Measurements from ENCODE around the gene ZNF723.
"Not testable (repeated sequence)": the region's sequence is repeated elsewhere in the genome, so short reads cannot be mapped to it uniquely, and the experiment has no call there.

ZNF723 gene

DNA sequence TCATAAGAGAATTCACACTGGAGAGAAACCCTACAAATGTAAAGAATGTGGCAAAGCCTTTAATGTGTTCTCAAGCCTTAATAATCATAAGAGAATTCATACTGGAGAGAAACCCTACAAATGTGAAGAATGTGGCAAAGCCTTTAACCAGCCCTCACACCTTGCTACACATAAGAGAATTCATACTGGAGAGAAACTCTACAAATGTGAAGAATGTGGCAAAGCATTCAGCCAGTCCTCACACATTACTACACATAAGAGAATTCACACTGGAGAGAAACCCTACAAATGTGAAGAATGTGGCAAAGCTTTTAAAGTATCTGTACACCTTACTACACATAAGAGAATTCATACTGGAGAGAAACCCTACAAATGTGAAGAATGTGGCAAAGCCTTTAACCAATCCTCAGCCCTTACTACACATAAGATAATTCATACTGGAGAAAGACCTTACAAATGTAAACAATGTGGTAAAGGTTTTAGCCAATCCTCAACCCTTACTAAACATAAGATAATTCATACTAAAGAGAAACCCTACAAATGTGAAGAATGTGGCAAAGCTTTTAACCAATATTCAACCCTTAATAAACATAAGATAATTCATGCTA, 25.7 kb downstream of the ZNF723 start:
- H4K8ac ChIP-seq (ENCODE audit: low read length); H3K27me3 ChIP-seq (ENCODE audit: control insufficient read depth in 1 of 2, insufficient read depth in 1 of 2, low read length in 2 of 2); H3K4ac ChIP-seq (ENCODE audit: low read depth in 1 of 2, low read length in 2 of 2); H2BK15ac ChIP-seq (ENCODE audit: low read depth, poor library complexity, severe bottlenecking); H3K23ac ChIP-seq (ENCODE audit: low read length in 2 of 2); H3K18ac ChIP-seq (ENCODE audit: low read depth in 1 of 2, low read length in 2 of 2); H3K9ac ChIP-seq (ENCODE audit: low read length); H2BK12ac ChIP-seq (ENCODE audit: low read length in 2 of 2); DNase-seq; H3K79me1 ChIP-seq (replicated peaks; ENCODE audit: low read length, poor library complexity, severe bottlenecking); H3K4me2 ChIP-seq (ENCODE audit: low read length, poor library complexity, severe bottlenecking); H2BK120ac ChIP-seq (ENCODE audit: low read depth, low read length); H3K4me1 ChIP-seq (ENCODE audit: control insufficient read depth, insufficient read depth, low read depth, low read length); H3K27ac ChIP-seq (ENCODE audit: low read length, poor library complexity, severe bottlenecking); H2BK5ac ChIP-seq (ENCODE audit: low read depth, low read length, poor library complexity, severe bottlenecking); H2AK5ac ChIP-seq (ENCODE audit: low read length, severe bottlenecking); H3K36me3 ChIP-seq (ENCODE audit: control insufficient read depth in 1 of 2, insufficient read depth in 2 of 2, low read depth in 1 of 2, low read length in 2 of 2); H2AFZ ChIP-seq (ENCODE audit: low read depth, low read length); H4K91ac ChIP-seq (ENCODE audit: low read length); H3K14ac ChIP-seq (ENCODE audit: low read length in 2 of 2): not testable (repeated sequence)
- H3K4me3 ChIP-seq (ENCODE audit: insufficient read depth in 1 of 2, low read depth in 1 of 2, low read length in 2 of 2) = peak overlapping the region in 1 of 2 experiments; percentile 13
- H3K9me3 ChIP-seq (ENCODE audit: control insufficient read depth, low read length) = peaks cover 87% of the 10 kb centered on the region

- no peak overlapping the region for H3K4ac ChIP-seq (ENCODE audit: low read depth in 1 of 2, low read length in 2 of 2)
- 27% methylated on average over 3 of the region's 3 CpGs for WGBS
- no peak overlapping the region for H3K4me2 ChIP-seq (ENCODE audit: low read length, poor library complexity, severe bottlenecking)
- no peak overlapping the region for H3K23ac ChIP-seq (ENCODE audit: low read length in 2 of 2)
- H3K18ac ChIP-seq (ENCODE audit: low read depth in 1 of 2, low read length in 2 of 2) = no peak overlapping the region
- no peaks in the 10 kb centered on the region for H3K27me3 ChIP-seq (ENCODE audit: control insufficient read depth in 1 of 2, insufficient read depth in 1 of 2, low read length in 2 of 2)
- H3K14ac ChIP-seq (ENCODE audit: low read length in 2 of 2) = no peak overlapping the region
- no peak overlapping the region for H3K9ac ChIP-seq (ENCODE audit: low read length)
- H2BK120ac ChIP-seq (ENCODE audit: low read depth, low read length) = no peak overlapping the region
- H3K36me3 ChIP-seq (ENCODE audit: control insufficient read depth in 1 of 2, insufficient read depth in 2 of 2, low read depth in 1 of 2, low read length in 2 of 2) = no peaks in the 10 kb centered on the region
- H3K4me3 ChIP-seq (ENCODE audit: insufficient read depth in 1 of 2, low read depth in 1 of 2, low read length in 2 of 2) = no peak overlapping the region
- H3K4me1 ChIP-seq (ENCODE audit: control insufficient read depth, insufficient read depth, low read depth, low read length) = no peaks in the 10 kb centered on the region
- no peaks in the 10 kb centered on the region for H3K79me1 ChIP-seq (replicated peaks; ENCODE audit: low read length, poor library complexity, severe bottlenecking)
- H2AK5ac ChIP-seq (ENCODE audit: low read length, severe bottlenecking) = no peak overlapping the region
- H2BK12ac ChIP-seq (ENCODE audit: low read length in 2 of 2) = no peak overlapping the region
- no peak overlapping the region for H4K8ac ChIP-seq (ENCODE audit: low read length)
- no peak overlapping the region for H2AFZ ChIP-seq (ENCODE audit: low read depth, low read length)
- no peak overlapping the region for H3K27ac ChIP-seq (ENCODE audit: low read length, poor library complexity, severe bottlenecking)
- H2BK5ac ChIP-seq (ENCODE audit: low read depth, low read length, poor library complexity, severe bottlenecking) = no peak overlapping the region
- H4K91ac ChIP-seq (ENCODE audit: low read length) = no peak overlapping the region
- H2BK15ac ChIP-seq (ENCODE audit: low read depth, poor library complexity, severe bottlenecking) = no peak overlapping the region
- H3K9me3 ChIP-seq (ENCODE audit: control insufficient read depth, low read length) = peaks cover 76% of the 10 kb centered on the region
- DNase-seq = peak; percentile 4
These were observed 50.7 kb downstream of the ZNF723 start for GRCh38 chr19:22882797-22883196.

DNA sequence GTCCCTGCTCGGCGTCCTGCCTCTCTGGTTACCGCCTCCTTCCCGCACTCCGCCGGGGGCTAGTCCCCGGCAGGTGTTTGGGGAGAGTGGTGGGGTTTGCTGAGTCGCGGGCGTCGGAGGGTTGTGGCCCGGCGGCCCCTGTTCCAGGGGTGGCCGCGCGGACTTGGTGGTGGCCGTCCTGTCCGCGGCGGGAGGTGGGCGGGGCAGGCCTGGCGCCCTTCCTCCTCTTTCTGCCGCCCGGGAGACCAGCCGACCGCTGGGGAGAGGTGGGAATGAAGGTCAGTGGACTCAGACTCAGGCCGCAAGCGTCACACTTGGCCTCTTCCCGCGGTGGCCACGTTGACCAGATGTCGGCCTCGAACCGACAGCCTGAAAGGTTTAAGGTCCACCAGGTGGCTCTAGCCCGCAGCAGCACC, 61.8 kb downstream of the ZNF723 start:
- no peak overlapping the region for H4K8ac ChIP-seq (ENCODE audit: low read length)
- H3K27ac ChIP-seq (ENCODE audit: low read length, poor library complexity, severe bottlenecking) = no peak overlapping the region
- no peak overlapping the region for H2BK5ac ChIP-seq (ENCODE audit: low read depth, low read length, poor library complexity, severe bottlenecking)
- H3K4me3 ChIP-seq (ENCODE audit: insufficient read depth in 1 of 2, low read depth in 1 of 2, low read length in 2 of 2) = no peak overlapping the region
- no peak overlapping the region for H3K4ac ChIP-seq (ENCODE audit: low read depth in 1 of 2, low read length in 2 of 2)
- H3K79me1 ChIP-seq (replicated peaks; ENCODE audit: low read length, poor library complexity, severe bottlenecking) = no peaks in the 10 kb centered on the region
- DNase-seq = no peak
- H3K36me3 ChIP-seq (ENCODE audit: control insufficient read depth in 1 of 2, insufficient read depth in 2 of 2, low read depth in 1 of 2, low read length in 2 of 2) = no peaks in the 10 kb centered on the region
- H3K9ac ChIP-seq (ENCODE audit: low read length) = no peak overlapping the region
- 89% methylated on average over 31 of the region's 35 CpGs for WGBS
- H2BK12ac ChIP-seq (ENCODE audit: low read length in 2 of 2) = no peak overlapping the region
- no peak overlapping the region for H3K23ac ChIP-seq (ENCODE audit: low read length in 2 of 2)
- H3K27me3 ChIP-seq (ENCODE audit: control insufficient read depth in 1 of 2, insufficient read depth in 1 of 2, low read length in 2 of 2) = no peaks in the 10 kb centered on the region
- peaks cover 49% of the 10 kb centered on the region for H3K9me3 ChIP-seq (ENCODE audit: control insufficient read depth, low read length)
- no peak overlapping the region for H2AFZ ChIP-seq (ENCODE audit: low read depth, low read length)
- H3K4me2 ChIP-seq (ENCODE audit: low read length, poor library complexity, severe bottlenecking) = no peak overlapping the region
- H2BK15ac ChIP-seq (ENCODE audit: low read depth, poor library complexity, severe bottlenecking) = no peak overlapping the region
- no peak overlapping the region for H3K18ac ChIP-seq (ENCODE audit: low read depth in 1 of 2, low read length in 2 of 2)
- no peak overlapping the region for H4K91ac ChIP-seq (ENCODE audit: low read length)
- no peak overlapping the region for H2AK5ac ChIP-seq (ENCODE audit: low read length, severe bottlenecking)
- H3K14ac ChIP-seq (ENCODE audit: low read length in 2 of 2) = no peak overlapping the region
- no peak overlapping the region for H2BK120ac ChIP-seq (ENCODE audit: low read depth, low read length)
- no peaks in the 10 kb centered on the region for H3K4me1 ChIP-seq (ENCODE audit: control insufficient read depth, insufficient read depth, low read depth, low read length)

DNA sequence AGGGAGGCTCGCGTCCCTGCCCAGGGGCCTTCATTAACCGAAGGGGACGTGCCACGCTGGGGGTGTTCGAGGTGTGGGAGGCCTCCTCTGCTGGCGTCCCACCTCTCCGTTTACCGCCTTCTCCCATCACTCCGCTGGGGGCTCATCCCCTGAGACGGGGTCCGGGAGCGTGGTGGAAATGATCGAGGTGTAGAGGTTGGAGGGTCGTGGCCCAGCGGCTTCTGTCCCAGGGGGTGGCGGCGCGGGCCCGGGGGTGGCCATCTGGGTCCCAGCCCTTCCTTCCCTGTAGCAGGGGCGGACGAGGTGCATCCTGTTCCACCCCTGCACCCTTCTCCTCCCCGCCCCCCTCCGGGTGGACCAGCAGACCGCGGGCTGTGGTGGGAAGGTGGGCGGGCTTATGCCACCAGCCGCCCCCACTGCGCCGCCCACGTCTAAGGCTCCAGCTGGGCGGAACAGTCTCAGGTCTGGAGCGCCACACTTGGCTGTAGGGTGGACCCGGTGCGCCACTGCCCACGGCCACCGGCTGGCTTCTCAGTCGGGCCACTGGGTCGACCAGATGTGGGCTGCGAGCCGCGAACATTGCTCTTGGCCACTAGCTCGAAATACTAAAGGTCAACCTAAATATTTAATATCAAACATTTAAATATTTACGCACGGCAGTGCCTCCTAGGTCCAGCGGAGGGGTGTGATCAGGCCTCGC, 69.5 kb downstream of the ZNF723 start:
- Histone ChIP-seq H3K9ac (ENCODE audit: low read length) (no peak overlapping the region), H3K23ac (ENCODE audit: low read length in 2 of 2) (no peak overlapping the region), H3K9me3 (ENCODE audit: control insufficient read depth, low read length) (peaks cover 48% of the 10 kb centered on the region), H3K4me3 (ENCODE audit: insufficient read depth in 1 of 2, low read depth in 1 of 2, low read length in 2 of 2) (no peak overlapping the region), H3K18ac (ENCODE audit: low read depth in 1 of 2, low read length in 2 of 2) (no peak overlapping the region), H4K91ac (ENCODE audit: low read length) (no peak overlapping the region), H3K4me1 (ENCODE audit: control insufficient read depth, insufficient read depth, low read depth, low read length) (no peaks in the 10 kb centered on the region), H3K27me3 (ENCODE audit: control insufficient read depth in 1 of 2, insufficient read depth in 1 of 2, low read length in 2 of 2) (no peaks in the 10 kb centered on the region), H4K8ac (ENCODE audit: low read length) (no peak overlapping the region), H2BK5ac (ENCODE audit: low read depth, low read length, poor library complexity, severe bottlenecking) (no peak overlapping the region), H3K79me1 (replicated peaks; ENCODE audit: low read length, poor library complexity, severe bottlenecking) (no peaks in the 10 kb centered on the region), H2AK5ac (ENCODE audit: low read length, severe bottlenecking) (no peak overlapping the region), H3K27ac (ENCODE audit: low read length, poor library complexity, severe bottlenecking) (no peak overlapping the region), H2BK120ac (ENCODE audit: low read depth, low read length) (no peak overlapping the region), H2AFZ (ENCODE audit: low read depth, low read length) (no peak overlapping the region), H3K14ac (ENCODE audit: low read length in 2 of 2) (no peak overlapping the region), H2BK15ac (ENCODE audit: low read depth, poor library complexity, severe bottlenecking) (no peak overlapping the region), H3K4me2 (ENCODE audit: low read length, poor library complexity, severe bottlenecking) (no peak overlapping the region), H3K36me3 (ENCODE audit: control insufficient read depth in 1 of 2, insufficient read depth in 2 of 2, low read depth in 1 of 2, low read length in 2 of 2) (no peaks in the 10 kb centered on the region), H2BK12ac (ENCODE audit: low read length in 2 of 2) (no peak overlapping the region), H3K4ac (ENCODE audit: low read depth in 1 of 2, low read length in 2 of 2) (no peak overlapping the region)
- no peak for DNase-seq
- WGBS = 96% methylated on average over 44 of the region's 47 CpGs

Measured in mesenchymal stem cell (in vitro differentiated cells and primary cell).